Esophagus squamous epithelium (tissue), 4 donors: Measurements from ENCODE around the gene ADGRG3.
"Not testable (repeated sequence)": the region's sequence is repeated elsewhere in the genome, so short reads cannot be mapped to it uniquely, and the experiment has no call there.

ENCODE experiments used
- POLR2A ChIP-seq, 4 donors: fragments of 450-650 bp; IDR thresholded peaks; one replicate each; pipeline ENCODE4 v1.6.1; 2017; ENCODE audit warnings: antibody characterized with exemption in 4 of 4, mild to moderate bottlenecking in 4 of 4, moderate library complexity in 3 of 4
- TF ChIP-seq, protein P1 (sequence below), 6 experiments: fragments of 450-650 bp in 4 of 6; fragments of 200-600 bp in 2 of 6; sonication (generic) in 2 of 6; IDR thresholded peaks; one replicate each; pipeline ENCODE4 v1.5.1; 2016 to 2019; ENCODE audit warnings: antibody characterized with exemption in 6 of 6, mild to moderate bottlenecking in 4 of 6, moderate library complexity in 4 of 6

DNA sequence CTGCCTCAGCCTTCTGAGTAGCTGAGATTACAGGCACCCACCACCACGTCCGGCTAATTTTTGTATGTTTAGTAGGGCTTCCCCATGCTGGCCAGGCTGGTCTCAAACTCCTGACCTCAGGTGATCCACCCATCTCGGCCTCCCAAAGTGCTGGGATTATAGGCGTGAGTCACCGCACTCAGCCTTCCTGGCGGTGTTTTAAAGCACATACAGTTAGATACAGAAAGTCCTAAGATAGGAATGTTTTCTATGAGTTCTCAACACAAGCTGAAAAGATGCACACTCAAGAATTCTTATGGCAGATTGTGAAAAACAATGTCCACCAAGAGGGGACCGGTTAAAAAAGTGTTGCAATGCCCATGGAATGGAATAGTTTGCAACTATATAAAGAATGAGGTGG, 3.3 kb downstream of the ADGRG3 start:
- TF ChIP-seq, protein P1, sequence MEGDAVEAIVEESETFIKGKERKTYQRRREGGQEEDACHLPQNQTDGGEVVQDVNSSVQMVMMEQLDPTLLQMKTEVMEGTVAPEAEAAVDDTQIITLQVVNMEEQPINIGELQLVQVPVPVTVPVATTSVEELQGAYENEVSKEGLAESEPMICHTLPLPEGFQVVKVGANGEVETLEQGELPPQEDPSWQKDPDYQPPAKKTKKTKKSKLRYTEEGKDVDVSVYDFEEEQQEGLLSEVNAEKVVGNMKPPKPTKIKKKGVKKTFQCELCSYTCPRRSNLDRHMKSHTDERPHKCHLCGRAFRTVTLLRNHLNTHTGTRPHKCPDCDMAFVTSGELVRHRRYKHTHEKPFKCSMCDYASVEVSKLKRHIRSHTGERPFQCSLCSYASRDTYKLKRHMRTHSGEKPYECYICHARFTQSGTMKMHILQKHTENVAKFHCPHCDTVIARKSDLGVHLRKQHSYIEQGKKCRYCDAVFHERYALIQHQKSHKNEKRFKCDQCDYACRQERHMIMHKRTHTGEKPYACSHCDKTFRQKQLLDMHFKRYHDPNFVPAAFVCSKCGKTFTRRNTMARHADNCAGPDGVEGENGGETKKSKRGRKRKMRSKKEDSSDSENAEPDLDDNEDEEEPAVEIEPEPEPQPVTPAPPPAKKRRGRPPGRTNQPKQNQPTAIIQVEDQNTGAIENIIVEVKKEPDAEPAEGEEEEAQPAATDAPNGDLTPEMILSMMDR (IDR thresholded peaks at IDR 0.05): not testable (repeated sequence)
- TF ChIP-seq POLR2A (IDR thresholded peaks at IDR 0.05): not testable (repeated sequence)
